Fibroblast of skin of abdomen (primary cell): Measurements from ENCODE around the gene CHTF8.

Experiments
- DNase-seq: peaks from one replicate; pipeline ENCODE4 v3.0.0-alpha.2; 2013

The CHTF8 gene

GRCh38 chr16:69084289-69084688 lies 48.1 kb downstream of the CHTF8 start:
- peak; percentile 60 for DNase-seq

- DNase-seq = no peak
These were observed 49.0 kb downstream of the CHTF8 start for GRCh38 chr16:69083306-69083941.

GRCh38 chr16:69079697-69080096 lies 52.7 kb downstream of the CHTF8 start:
- no peak for DNase-seq

GRCh38 chr16:69078073-69078472 lies 54.3 kb downstream of the CHTF8 start:
- no peak for DNase-seq

GRCh38 chr16:69077251-69077650 lies 55.1 kb downstream of the CHTF8 start:
- DNase-seq = peak; percentile 21

GRCh38 chr16:69073181-69073702 lies 59.1 kb downstream of the CHTF8 start:
- peak; percentile 74 for DNase-seq

GRCh38 chr16:69072640-69072974 lies 59.8 kb downstream of the CHTF8 start:
- no peak for DNase-seq

GRCh38 chr16:69071036-69071435 lies 61.4 kb downstream of the CHTF8 start:
- DNase-seq = no peak

GRCh38 chr16:69069504-69069903 lies 62.9 kb downstream of the CHTF8 start:
- no peak for DNase-seq
